ENCODE data around the gene ZG16B.

The ZG16B gene

GRCh38 chr16:2815299-2815771 is 14.8 kb upstream of the ZG16B start:
- no peak for DNase-seq (ENCODE audit: insufficient read length, low spot score)
- TF ChIP-seq POLR2A (IDR thresholded peaks at IDR 0.05; ENCODE audit: low read depth, low read length), result no peak
- no peak for FAIRE-seq

GRCh38 chr16:2816751-2817339 is 13.3 kb upstream of the ZG16B start, which contains the start of gene PRSS21:
Gene PRSS21 (plus strand): TSS chr16:2817237. CDS start chr16:2817269, 32 bp downstream.
- FAIRE-seq, result no peak
- no peak for DNase-seq (ENCODE audit: insufficient read length, low spot score)
- TF ChIP-seq POLR2A (IDR thresholded peaks at IDR 0.05; ENCODE audit: low read depth, low read length), result no peak

- no peak for DNase-seq (ENCODE audit: insufficient read length, low spot score)
- TF ChIP-seq POLR2A (IDR thresholded peaks at IDR 0.05; ENCODE audit: low read depth, low read length), result no peak
- FAIRE-seq, result no peak
Measured at GRCh38 chr16:2817340-2818271, 12.5 kb upstream of the ZG16B start.

- DNase-seq (ENCODE audit: insufficient read length, low spot score) (no peak), FAIRE-seq (no peak)
- TF ChIP-seq POLR2A (IDR thresholded peaks at IDR 0.05; ENCODE audit: low read depth, low read length), result no peak
Measured at GRCh38 chr16:2818272-2818876, 11.7 kb upstream of the ZG16B start.

GRCh38 chr16:2819179-2819938 is 10.7 kb upstream of the ZG16B start:
- no peak for TF ChIP-seq POLR2A (IDR thresholded peaks at IDR 0.05; ENCODE audit: low read depth, low read length)
- DNase-seq (ENCODE audit: insufficient read length, low spot score) (no peak), FAIRE-seq (no peak)

- no peak for TF ChIP-seq POLR2A (IDR thresholded peaks at IDR 0.05; ENCODE audit: low read depth, low read length)
- no peak for FAIRE-seq
- no peak for DNase-seq (ENCODE audit: insufficient read length, low spot score)
Measured at GRCh38 chr16:2819939-2820835, 9.9 kb upstream of the ZG16B start.

- no peak for TF ChIP-seq POLR2A (IDR thresholded peaks at IDR 0.05; ENCODE audit: low read depth, low read length)
- no peak for DNase-seq (ENCODE audit: insufficient read length, low spot score)
- FAIRE-seq, result no peak
Measured at GRCh38 chr16:2820836-2821486, 9.1 kb upstream of the ZG16B start.

- FAIRE-seq (no peak), DNase-seq (ENCODE audit: insufficient read length, low spot score) (no peak)
- no peak for TF ChIP-seq POLR2A (IDR thresholded peaks at IDR 0.05; ENCODE audit: low read depth, low read length)
Measured at GRCh38 chr16:2821487-2822157, 8.5 kb upstream of the ZG16B start.

GRCh38 chr16:2822158-2822495 is 8.0 kb upstream of the ZG16B start:
- DNase-seq (ENCODE audit: insufficient read length, low spot score) (no peak), FAIRE-seq (no peak)
- no peak for TF ChIP-seq POLR2A (IDR thresholded peaks at IDR 0.05; ENCODE audit: low read depth, low read length)

GRCh38 chr16:2822496-2822895 is 7.6 kb upstream of the ZG16B start:
- TF ChIP-seq POLR2A (IDR thresholded peaks at IDR 0.05; ENCODE audit: low read depth, low read length), result no peak
- DNase-seq (ENCODE audit: insufficient read length, low spot score), result no peak
- FAIRE-seq, result no peak

- TF ChIP-seq POLR2A (IDR thresholded peaks at IDR 0.05; ENCODE audit: low read depth, low read length), result no peak
- FAIRE-seq (no peak), DNase-seq (ENCODE audit: insufficient read length, low spot score) (no peak)
Measured at GRCh38 chr16:2824626-2825025, 5.5 kb upstream of the ZG16B start.

Measured in H54 (cell line).